GM23338 (cell line): ENCODE measurements around the gene MAP1B. TPM values are rescaled to one million over a fixed set of nuclear protein-coding genes. Genes with fewer than 3 reads are reported as not detected.
A peak's percentile ranks its signal among the peaks of the same experiment; 100 is the strongest.

Experiments used
- ATAC-seq: fragments of 200-7000 bp; cut with Tn5 transposase; 3 replicates; pipeline ENCODE4 v1.9.1; 2020
- DNase-seq: peaks from one replicate; pipeline ENCODE4 v3.0.0-alpha.2; 2015; ENCODE audit warnings: low spot score
- H2AFZ ChIP-seq: fragments of 200-600 bp; sonication (generic); 2 replicates; pipeline ENCODE4 v1.8.0; 2016; ENCODE audit warnings: antibody characterized with exemption, mild to moderate bottlenecking, moderate library complexity
- H3F3A ChIP-seq: fragments of 200-600 bp; sonication (generic); replicated peaks from 2 replicates; pipeline ENCODE4 v1.8.0; 2017; ENCODE audit warnings: antibody characterized with exemption, mixed run types, low read depth
- H3K27ac ChIP-seq: fragments of 200-600 bp; sonication (generic); 2 replicates; pipeline ENCODE4 v1.6.1; 2016; ENCODE audit warnings: low read depth
- H3K27me3 ChIP-seq: fragments of 200-600 bp; sonication (generic); 2 replicates; pipeline ENCODE4 v1.8.0; 2016; ENCODE audit warnings: mild to moderate bottlenecking, mixed run types, moderate library complexity; ENCODE audit not compliant: insufficient read depth
- H3K36me3 ChIP-seq: fragments of 200-600 bp; sonication (generic); 2 replicates; pipeline ENCODE4 v1.8.0; 2016; ENCODE audit warnings: mild to moderate bottlenecking; ENCODE audit not compliant: insufficient read depth
- H3K4me1 ChIP-seq: fragments of 200-600 bp; sonication (generic); 2 replicates; pipeline ENCODE4 v1.8.0; 2016; ENCODE audit warnings: mild to moderate bottlenecking, moderate library complexity; ENCODE audit not compliant: insufficient read depth
- H3K4me2 ChIP-seq: fragments of 200-600 bp; sonication (generic); 2 replicates; pipeline ENCODE4 v1.7.1; 2017; ENCODE audit warnings: mixed run types
- H3K4me3 ChIP-seq: fragments of 200-600 bp; sonication (generic); 2 replicates; pipeline ENCODE4 v1.6.1; 2016; ENCODE audit warnings: mixed run types
- H3K79me2 ChIP-seq: fragments of 200-600 bp; sonication (generic); replicated peaks from 2 replicates; pipeline ENCODE4 v1.8.0; 2017; ENCODE audit warnings: mild to moderate bottlenecking; ENCODE audit not compliant: insufficient read depth
- H3K9me2 ChIP-seq: fragments of 200-600 bp; sonication (generic); 2 replicates; pipeline ENCODE4 v1.8.0; 2017; ENCODE audit not compliant: insufficient read depth
- H4K20me1 ChIP-seq: fragments of 200-600 bp; sonication (generic); replicated peaks from 2 replicates; pipeline ENCODE4 v1.8.0; 2017; ENCODE audit warnings: mild to moderate bottlenecking; ENCODE audit not compliant: insufficient read depth
- H3K27ac Mint-ChIP-seq: 2 replicates; pipeline ENCODE4 v1.8.0; 2020; ENCODE audit warnings: inconsistent platforms, mild to moderate bottlenecking, moderate library complexity, mixed read lengths
- H3K27me3 Mint-ChIP-seq: 3 replicates; pipeline ENCODE4 v1.8.0; 2022; ENCODE audit warnings: low read depth, mild to moderate bottlenecking, moderate library complexity, mixed read lengths, inconsistent platforms; ENCODE audit not compliant: insufficient read depth, poor library complexity
- H3K36me3 Mint-ChIP-seq: 3 replicates; pipeline ENCODE4 v1.8.0; 2021; ENCODE audit warnings: low read depth, mild to moderate bottlenecking, inconsistent platforms, moderate library complexity, mixed read lengths
- H3K4me1 Mint-ChIP-seq: 3 replicates; pipeline ENCODE4 v1.8.0; 2020; ENCODE audit warnings: mild to moderate bottlenecking, inconsistent platforms, mixed read lengths
- H3K4me3 Mint-ChIP-seq: 3 replicates; pipeline ENCODE4 v1.8.0; 2021; ENCODE audit warnings: moderate library complexity, mild to moderate bottlenecking, inconsistent platforms, mixed read lengths
- H3K9me3 Mint-ChIP-seq: 3 replicates; pipeline ENCODE4 v1.8.0; 2020; ENCODE audit warnings: moderate library complexity, mild to moderate bottlenecking, inconsistent platforms, mixed read lengths
- CREB1 ChIP-seq: fragments of 250-450 bp; sonication (Bioruptor Pico); IDR thresholded peaks from 2 replicates; pipeline ENCODE4 v1.5.0; 2020; ENCODE audit warnings: low read depth, mild to moderate bottlenecking, moderate library complexity
- NANOG ChIP-seq: IDR thresholded peaks from 2 replicates; pipeline ENCODE4 v1.6.1; 2016; ENCODE audit warnings: antibody characterized with exemption, borderline replicate concordance
- POLR2AphosphoS5 ChIP-seq: IDR thresholded peaks from 2 replicates; pipeline ENCODE4 v1.6.1; 2016; ENCODE audit warnings: antibody characterized with exemption, low read depth
- STAT1 ChIP-seq: IDR thresholded peaks from one replicate; pipeline ENCODE4 v1.6.1; 2016; ENCODE audit warnings: antibody characterized with exemption; ENCODE audit not compliant: unreplicated experiment
- polyA plus RNA-seq: library from polyadenylated mRNA; unstranded; fragments of >200 nt; fragmentation: Nextera tagmentation; extraction: Ambion mirVana; gene quantifications from 2 replicates; pipeline ENCODE4 v1.2.1, GENCODE V29; 2016
- total RNA-seq: library from RNA; depleted of rRNA; stranded (reverse); fragments of >200 nt; shearing (Covaris generic); gene quantifications from 2 replicates; pipeline ENCODE4 v1.2.3, GENCODE V29; 2014
- TF ChIP-seq, protein P1 (sequence below): fragments of 250-450 bp; sonication (Bioruptor Pico); IDR thresholded peaks from 2 replicates; pipeline ENCODE4 v1.5.0; 2020; ENCODE audit warnings: mild to moderate bottlenecking, moderate library complexity
- TF ChIP-seq, protein P2 (sequence below): IDR thresholded peaks from one replicate; pipeline ENCODE4 v1.6.1; 2018; ENCODE audit warnings: antibody characterized with exemption; ENCODE audit not compliant: unreplicated experiment
- TF ChIP-seq, protein P3 (sequence below), 2 experiments: fragments of 200-600 bp in 1 of 2; sonication (generic) in 1 of 2; conservative IDR thresholded peaks; 2 replicates each; pipeline versions ENCODE4 v1.5.1 to v1.6.1; 2016 to 2017; ENCODE audit warnings: antibody characterized with exemption in 2 of 2, low read depth in 2 of 2, mild to moderate bottlenecking in 2 of 2, moderate library complexity in 1 of 2

MAP1B gene
- total and polyA plus RNA-seq, 2 experiments from 2014 or later, result 148 to 263 TPM

DNA sequence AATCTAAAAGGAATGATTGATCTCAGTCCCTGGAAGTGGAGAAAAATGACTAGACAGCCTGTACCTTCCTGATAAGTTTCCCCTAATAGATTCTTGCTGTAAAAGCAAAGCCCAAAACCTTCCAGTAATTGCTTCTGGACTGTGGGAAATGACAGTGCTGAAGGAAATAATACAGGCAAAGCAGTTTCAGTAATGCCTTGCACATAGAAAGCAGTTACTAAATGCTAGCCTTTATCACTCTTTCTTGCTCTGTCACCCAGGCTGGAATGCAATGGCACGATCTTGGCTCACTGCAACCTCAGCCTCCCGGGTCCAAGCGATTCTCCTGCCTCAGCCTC lies 50.3 kb downstream of the MAP1B start:
- Histone ChIP-seq H3K79me2 (peaks cover 55% of the 10 kb centered on the region), H3K9me2 (no peaks in the 10 kb centered on the region), H2AFZ (no peak overlapping the region), H3K36me3 (no peaks in the 10 kb centered on the region), H3K27me3 (no peaks in the 10 kb centered on the region), H3K4me1 (peaks cover 32% of the 10 kb centered on the region), H3K4me2 (peak overlapping the region; percentile 17; the same call in 1 of the 2 replicates), H3K27ac (0 out of 2 replicates have a peak overlapping the region, but pooled peaks have one; percentile 26), H3F3A (no peaks in the 10 kb centered on the region), H3K4me3 (no peak overlapping the region), H4K20me1 (peaks cover 2% of the 10 kb centered on the region)
- no peak for ATAC-seq
- Mint-ChIP-seq H3K27me3 (no peaks in the 10 kb centered on the region), H3K4me3 (no peak overlapping the region), H3K9me3 (no peaks in the 10 kb centered on the region), H3K36me3 (peaks cover 2% of the 10 kb centered on the region; the same call in 2 of the 3 replicates), H3K27ac (no peak overlapping the region), H3K4me1 (peaks cover 35% of the 10 kb centered on the region)
- no peak for DNase-seq
- TF ChIP-seq, protein P1, sequence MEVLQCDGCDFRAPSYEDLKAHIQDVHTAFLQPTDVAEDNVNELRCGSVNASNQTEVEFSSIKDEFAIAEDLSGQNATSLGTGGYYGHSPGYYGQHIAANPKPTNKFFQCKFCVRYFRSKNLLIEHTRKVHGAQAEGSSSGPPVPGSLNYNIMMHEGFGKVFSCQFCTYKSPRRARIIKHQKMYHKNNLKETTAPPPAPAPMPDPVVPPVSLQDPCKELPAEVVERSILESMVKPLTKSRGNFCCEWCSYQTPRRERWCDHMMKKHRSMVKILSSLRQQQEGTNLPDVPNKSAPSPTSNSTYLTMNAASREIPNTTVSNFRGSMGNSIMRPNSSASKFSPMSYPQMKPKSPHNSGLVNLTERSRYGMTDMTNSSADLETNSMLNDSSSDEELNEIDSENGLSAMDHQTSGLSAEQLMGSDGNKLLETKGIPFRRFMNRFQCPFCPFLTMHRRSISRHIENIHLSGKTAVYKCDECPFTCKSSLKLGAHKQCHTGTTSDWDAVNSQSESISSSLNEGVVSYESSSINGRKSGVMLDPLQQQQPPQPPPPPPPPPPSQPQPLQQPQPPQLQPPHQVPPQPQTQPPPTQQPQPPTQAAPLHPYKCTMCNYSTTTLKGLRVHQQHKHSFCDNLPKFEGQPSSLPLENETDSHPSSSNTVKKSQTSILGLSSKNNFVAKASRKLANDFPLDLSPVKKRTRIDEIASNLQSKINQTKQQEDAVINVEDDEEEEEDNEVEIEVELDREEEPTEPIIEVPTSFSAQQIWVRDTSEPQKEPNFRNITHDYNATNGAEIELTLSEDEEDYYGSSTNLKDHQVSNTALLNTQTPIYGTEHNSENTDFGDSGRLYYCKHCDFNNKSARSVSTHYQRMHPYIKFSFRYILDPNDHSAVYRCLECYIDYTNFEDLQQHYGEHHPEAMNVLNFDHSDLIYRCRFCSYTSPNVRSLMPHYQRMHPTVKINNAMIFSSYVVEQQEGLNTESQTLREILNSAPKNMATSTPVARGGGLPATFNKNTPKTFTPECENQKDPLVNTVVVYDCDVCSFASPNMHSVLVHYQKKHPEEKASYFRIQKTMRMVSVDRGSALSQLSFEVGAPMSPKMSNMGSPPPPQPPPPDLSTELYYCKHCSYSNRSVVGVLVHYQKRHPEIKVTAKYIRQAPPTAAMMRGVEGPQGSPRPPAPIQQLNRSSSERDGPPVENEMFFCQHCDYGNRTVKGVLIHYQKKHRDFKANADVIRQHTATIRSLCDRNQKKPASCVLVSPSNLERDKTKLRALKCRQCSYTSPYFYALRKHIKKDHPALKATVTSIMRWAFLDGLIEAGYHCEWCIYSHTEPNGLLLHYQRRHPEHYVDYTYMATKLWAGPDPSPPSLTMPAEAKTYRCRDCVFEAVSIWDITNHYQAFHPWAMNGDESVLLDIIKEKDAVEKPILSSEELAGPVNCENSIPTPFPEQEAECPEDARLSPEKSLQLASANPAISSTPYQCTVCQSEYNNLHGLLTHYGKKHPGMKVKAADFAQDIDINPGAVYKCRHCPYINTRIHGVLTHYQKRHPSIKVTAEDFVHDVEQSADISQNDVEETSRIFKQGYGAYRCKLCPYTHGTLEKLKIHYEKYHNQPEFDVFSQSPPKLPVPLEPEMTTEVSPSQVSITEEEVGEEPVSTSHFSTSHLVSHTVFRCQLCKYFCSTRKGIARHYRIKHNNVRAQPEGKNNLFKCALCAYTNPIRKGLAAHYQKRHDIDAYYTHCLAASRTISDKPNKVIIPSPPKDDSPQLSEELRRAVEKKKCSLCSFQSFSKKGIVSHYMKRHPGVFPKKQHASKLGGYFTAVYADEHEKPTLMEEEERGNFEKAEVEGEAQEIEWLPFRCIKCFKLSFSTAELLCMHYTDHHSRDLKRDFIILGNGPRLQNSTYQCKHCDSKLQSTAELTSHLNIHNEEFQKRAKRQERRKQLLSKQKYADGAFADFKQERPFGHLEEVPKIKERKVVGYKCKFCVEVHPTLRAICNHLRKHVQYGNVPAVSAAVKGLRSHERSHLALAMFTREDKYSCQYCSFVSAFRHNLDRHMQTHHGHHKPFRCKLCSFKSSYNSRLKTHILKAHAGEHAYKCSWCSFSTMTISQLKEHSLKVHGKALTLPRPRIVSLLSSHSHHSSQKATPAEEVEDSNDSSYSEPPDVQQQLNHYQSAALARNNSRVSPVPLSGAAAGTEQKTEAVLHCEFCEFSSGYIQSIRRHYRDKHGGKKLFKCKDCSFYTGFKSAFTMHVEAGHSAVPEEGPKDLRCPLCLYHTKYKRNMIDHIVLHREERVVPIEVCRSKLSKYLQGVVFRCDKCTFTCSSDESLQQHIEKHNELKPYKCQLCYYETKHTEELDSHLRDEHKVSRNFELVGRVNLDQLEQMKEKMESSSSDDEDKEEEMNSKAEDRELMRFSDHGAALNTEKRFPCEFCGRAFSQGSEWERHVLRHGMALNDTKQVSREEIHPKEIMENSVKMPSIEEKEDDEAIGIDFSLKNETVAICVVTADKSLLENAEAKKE (CRISPR knock-in tag), result no peak
- TF ChIP-seq STAT1, result no peak
- TF ChIP-seq, protein P2, sequence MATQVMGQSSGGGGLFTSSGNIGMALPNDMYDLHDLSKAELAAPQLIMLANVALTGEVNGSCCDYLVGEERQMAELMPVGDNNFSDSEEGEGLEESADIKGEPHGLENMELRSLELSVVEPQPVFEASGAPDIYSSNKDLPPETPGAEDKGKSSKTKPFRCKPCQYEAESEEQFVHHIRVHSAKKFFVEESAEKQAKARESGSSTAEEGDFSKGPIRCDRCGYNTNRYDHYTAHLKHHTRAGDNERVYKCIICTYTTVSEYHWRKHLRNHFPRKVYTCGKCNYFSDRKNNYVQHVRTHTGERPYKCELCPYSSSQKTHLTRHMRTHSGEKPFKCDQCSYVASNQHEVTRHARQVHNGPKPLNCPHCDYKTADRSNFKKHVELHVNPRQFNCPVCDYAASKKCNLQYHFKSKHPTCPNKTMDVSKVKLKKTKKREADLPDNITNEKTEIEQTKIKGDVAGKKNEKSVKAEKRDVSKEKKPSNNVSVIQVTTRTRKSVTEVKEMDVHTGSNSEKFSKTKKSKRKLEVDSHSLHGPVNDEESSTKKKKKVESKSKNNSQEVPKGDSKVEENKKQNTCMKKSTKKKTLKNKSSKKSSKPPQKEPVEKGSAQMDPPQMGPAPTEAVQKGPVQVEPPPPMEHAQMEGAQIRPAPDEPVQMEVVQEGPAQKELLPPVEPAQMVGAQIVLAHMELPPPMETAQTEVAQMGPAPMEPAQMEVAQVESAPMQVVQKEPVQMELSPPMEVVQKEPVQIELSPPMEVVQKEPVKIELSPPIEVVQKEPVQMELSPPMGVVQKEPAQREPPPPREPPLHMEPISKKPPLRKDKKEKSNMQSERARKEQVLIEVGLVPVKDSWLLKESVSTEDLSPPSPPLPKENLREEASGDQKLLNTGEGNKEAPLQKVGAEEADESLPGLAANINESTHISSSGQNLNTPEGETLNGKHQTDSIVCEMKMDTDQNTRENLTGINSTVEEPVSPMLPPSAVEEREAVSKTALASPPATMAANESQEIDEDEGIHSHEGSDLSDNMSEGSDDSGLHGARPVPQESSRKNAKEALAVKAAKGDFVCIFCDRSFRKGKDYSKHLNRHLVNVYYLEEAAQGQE, result no peak
- TF ChIP-seq CREB1 (CRISPR knock-in tag), result no peak
- TF ChIP-seq, protein P3, sequence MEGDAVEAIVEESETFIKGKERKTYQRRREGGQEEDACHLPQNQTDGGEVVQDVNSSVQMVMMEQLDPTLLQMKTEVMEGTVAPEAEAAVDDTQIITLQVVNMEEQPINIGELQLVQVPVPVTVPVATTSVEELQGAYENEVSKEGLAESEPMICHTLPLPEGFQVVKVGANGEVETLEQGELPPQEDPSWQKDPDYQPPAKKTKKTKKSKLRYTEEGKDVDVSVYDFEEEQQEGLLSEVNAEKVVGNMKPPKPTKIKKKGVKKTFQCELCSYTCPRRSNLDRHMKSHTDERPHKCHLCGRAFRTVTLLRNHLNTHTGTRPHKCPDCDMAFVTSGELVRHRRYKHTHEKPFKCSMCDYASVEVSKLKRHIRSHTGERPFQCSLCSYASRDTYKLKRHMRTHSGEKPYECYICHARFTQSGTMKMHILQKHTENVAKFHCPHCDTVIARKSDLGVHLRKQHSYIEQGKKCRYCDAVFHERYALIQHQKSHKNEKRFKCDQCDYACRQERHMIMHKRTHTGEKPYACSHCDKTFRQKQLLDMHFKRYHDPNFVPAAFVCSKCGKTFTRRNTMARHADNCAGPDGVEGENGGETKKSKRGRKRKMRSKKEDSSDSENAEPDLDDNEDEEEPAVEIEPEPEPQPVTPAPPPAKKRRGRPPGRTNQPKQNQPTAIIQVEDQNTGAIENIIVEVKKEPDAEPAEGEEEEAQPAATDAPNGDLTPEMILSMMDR (conservative IDR thresholded peaks at IDR 0.05; ENCODE audit: low read depth in 2 of 2), result no peak
- no peak for TF ChIP-seq POLR2AphosphoS5
- no peak for TF ChIP-seq NANOG
